NCI-H226 (cell line): ENCODE measurements around the gene POM121C.
"Not testable (repeated sequence)": the region's sequence is repeated elsewhere in the genome, so short reads cannot be mapped to it uniquely, and the experiment has no call there.

Source experiments
- DNase-seq: peaks from one replicate; pipeline ENCODE4 v3.0.0-alpha.2; 2015

The POM121C gene

DNA sequence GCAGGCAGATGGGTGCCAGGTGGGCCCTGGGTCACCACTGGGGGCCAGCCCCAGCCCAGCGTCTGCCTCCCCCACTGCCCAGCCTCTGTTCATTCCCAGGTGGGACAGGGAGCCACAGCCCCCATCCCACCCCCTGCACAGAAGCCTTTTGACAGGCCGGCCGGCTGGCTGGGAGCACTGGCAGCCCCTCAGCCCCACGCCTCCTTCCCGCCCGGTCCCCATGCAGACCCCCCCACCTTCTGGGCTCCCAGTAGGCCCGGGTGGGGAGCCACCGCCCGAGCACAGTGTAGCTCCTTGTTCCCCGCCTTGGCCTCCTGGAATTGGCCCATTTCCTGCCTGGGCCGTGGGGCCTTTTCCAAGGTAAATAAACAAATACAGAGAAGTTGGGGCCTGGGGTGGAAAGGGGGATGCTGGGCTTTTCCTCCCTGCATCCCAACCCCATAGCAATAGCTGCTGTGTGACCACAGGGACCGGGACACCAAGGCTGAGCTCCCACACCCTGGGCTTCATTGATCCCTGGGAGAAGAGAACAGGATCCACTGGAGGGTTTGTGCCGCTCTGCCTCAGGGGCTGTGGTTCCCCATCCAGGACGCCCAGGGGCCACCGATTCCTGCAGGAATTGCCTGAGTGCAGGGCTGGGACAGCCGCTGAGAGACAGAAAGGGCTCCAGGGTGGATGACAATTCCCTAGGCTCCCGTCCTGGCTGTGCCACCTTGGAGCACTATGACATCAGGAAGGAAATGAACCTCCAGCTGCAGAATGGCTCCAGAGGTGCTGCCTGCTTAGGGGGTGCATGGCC, 111.4 kb downstream of the POM121C start:
- not testable (repeated sequence) for DNase-seq

DNA sequence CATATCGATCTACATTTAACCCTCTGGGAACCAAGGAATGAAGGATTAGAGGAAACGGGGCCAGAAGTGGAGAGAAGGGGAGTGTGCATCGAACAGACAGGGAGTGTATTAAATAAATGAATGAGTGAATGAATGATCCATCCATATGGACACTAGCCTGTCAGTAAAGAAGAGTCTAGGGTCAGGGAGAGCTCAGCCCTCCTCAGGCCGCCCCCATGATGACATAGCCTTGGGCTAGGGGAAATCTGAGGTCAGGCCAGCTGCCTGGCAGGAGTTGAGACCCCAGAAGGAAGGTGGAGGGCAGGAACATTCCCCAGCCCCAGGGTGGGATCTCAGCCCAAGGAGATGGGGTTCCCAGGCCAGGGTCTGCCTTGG, 112.0 kb downstream of the POM121C start:
- not testable (repeated sequence) for DNase-seq

- DNase-seq = not testable (repeated sequence)
Observed at GRCh38 chr7:75367313-75367712, 118.8 kb downstream of the POM121C start.
